NT2/D1 (cell line): Measurements from ENCODE around the gene LRIG1.

Source experiments
- SUZ12 ChIP-seq: IDR thresholded peaks from 2 replicates; pipeline ENCODE4 v1.6.1; 2011; ENCODE audit not compliant: insufficient read length, insufficient read depth; ENCODE audit errors: extremely low read depth
- YY1 ChIP-seq: IDR thresholded peaks from 2 replicates; pipeline ENCODE4 v1.6.1; 2011; ENCODE audit not compliant: insufficient read length, insufficient read depth
- ZNF274 ChIP-seq: IDR thresholded peaks from 2 replicates; pipeline ENCODE4 v1.6.1; 2011; ENCODE audit warnings: mild to moderate bottlenecking, low read depth, low read length

GRCh38 chr3:66441692-66442091, 59.1 kb downstream of the LRIG1 start:
- TF ChIP-seq ZNF274 = no peak
- no peak for TF ChIP-seq YY1
- TF ChIP-seq SUZ12 = no peak
